Neural cell (in vitro differentiated cells): Measurements from ENCODE around the gene ROBO1. TPM values are rescaled to one million over a fixed set of nuclear protein-coding genes. Genes with fewer than 3 reads are reported as not detected.

Experiments used
- H2AFZ ChIP-seq: fragments of 200-600, 300-800 bp; sonication (generic), shearing (Covaris generic); 2 replicates; pipeline ENCODE4 v1.6.0; 2014; ENCODE audit warnings: low read depth, mild to moderate bottlenecking, antibody characterized with exemption, low read length, moderate library complexity
- H3F3A ChIP-seq: fragments of 200-600 bp; shearing (Covaris generic); 2 replicates; pipeline ENCODE4 v1.6.1; 2016; ENCODE audit warnings: mild to moderate bottlenecking, moderate library complexity, mixed read lengths, antibody characterized with exemption, low read length; ENCODE audit not compliant: insufficient read depth, poor library complexity, severe bottlenecking
- H3K27ac ChIP-seq: fragments of 200-600, 300-800 bp; sonication (generic), shearing (Covaris generic); 2 replicates; pipeline ENCODE4 v1.5.1; 2014; ENCODE audit warnings: mild to moderate bottlenecking, low read length, moderate library complexity
- H3K27me3 ChIP-seq: fragments of 300-800, 200-600 bp; sonication (generic), shearing (Covaris generic); 2 replicates; pipeline ENCODE4 v1.6.0; 2014; ENCODE audit warnings: mild to moderate bottlenecking, low read depth, low read length, moderate library complexity; ENCODE audit not compliant: insufficient read depth
- H3K36me3 ChIP-seq: fragments of 300-800, 200-600 bp; sonication (generic), shearing (Covaris generic); 2 replicates; pipeline ENCODE4 v1.5.1; 2014; ENCODE audit warnings: mild to moderate bottlenecking, antibody characterized with exemption, low read length, moderate library complexity; ENCODE audit not compliant: insufficient read depth
- H3K4me2 ChIP-seq: fragments of 300-800, 200-600 bp; sonication (generic), shearing (Covaris generic); 2 replicates; pipeline ENCODE4 v1.6.0; 2014; ENCODE audit warnings: mild to moderate bottlenecking, low read length
- H3K4me3 ChIP-seq: fragments of 300-800, 200-600 bp; sonication (generic), shearing (Covaris generic); 2 replicates; pipeline ENCODE4 v1.5.1; 2014; ENCODE audit warnings: mild to moderate bottlenecking, low read length, moderate library complexity
- H3K79me2 ChIP-seq: fragments of 200-600 bp; shearing (Covaris generic); replicated peaks from 2 replicates; pipeline ENCODE4 v1.6.0; 2014; ENCODE audit warnings: mild to moderate bottlenecking, low read length, moderate library complexity; ENCODE audit not compliant: insufficient read depth
- H3K9ac ChIP-seq: fragments of 300-800, 200-600 bp; sonication (generic), shearing (Covaris generic); 2 replicates; pipeline ENCODE4 v1.6.1; 2016; ENCODE audit warnings: mild to moderate bottlenecking, low read length, mixed read lengths
- H3K9me2 ChIP-seq: fragments of 200-600 bp; shearing (Covaris generic); 2 replicates; pipeline ENCODE4 v1.6.1; 2016; ENCODE audit warnings: mild to moderate bottlenecking, low read length, mixed read lengths; ENCODE audit not compliant: insufficient read depth
- H3K9me3 ChIP-seq: fragments of 200-600, 300-800 bp; sonication (generic), shearing (Covaris generic); 2 replicates; pipeline ENCODE4 v1.6.1; 2016; ENCODE audit warnings: mild to moderate bottlenecking, mixed run types, low read length, moderate library complexity, mixed read lengths
- H4K20me1 ChIP-seq: fragments of 200-600 bp; shearing (Covaris generic); 2 replicates; pipeline ENCODE4 v1.6.1; 2016; ENCODE audit warnings: mild to moderate bottlenecking, mixed run types; ENCODE audit not compliant: insufficient read depth
- EP300 ChIP-seq: fragments of 450-650 bp; conservative IDR thresholded peaks from 2 replicates; pipeline ENCODE4 v1.6.1; 2014; ENCODE audit warnings: antibody characterized with exemption, mild to moderate bottlenecking, moderate library complexity; ENCODE audit not compliant: poor library complexity, severe bottlenecking
- EZH2 ChIP-seq: fragments of 200-600, 300-800 bp; shearing (Covaris generic), sonication (generic); IDR thresholded peaks from 2 replicates; pipeline ENCODE4 v1.6.1; 2014; ENCODE audit warnings: antibody characterized with exemption, low read length, borderline replicate concordance, mild to moderate bottlenecking; ENCODE audit not compliant: insufficient read depth, poor library complexity, severe bottlenecking
- MXI1 ChIP-seq: fragments of 450-650 bp; conservative IDR thresholded peaks from 2 replicates; pipeline ENCODE4 v1.6.1; 2014; ENCODE audit warnings: antibody characterized with exemption, mild to moderate bottlenecking; ENCODE audit not compliant: poor library complexity, severe bottlenecking
- POLR2AphosphoS5 ChIP-seq: IDR thresholded peaks from 2 replicates; pipeline ENCODE4 v1.6.1; 2012
- RAD21 ChIP-seq: fragments of 450-650 bp; conservative IDR thresholded peaks from 2 replicates; pipeline ENCODE4 v1.6.1; 2014; ENCODE audit warnings: antibody characterized with exemption, mild to moderate bottlenecking, moderate library complexity
- SMC3 ChIP-seq: fragments of 450-650 bp; conservative IDR thresholded peaks from 2 replicates; pipeline ENCODE4 v1.6.1; 2014; ENCODE audit warnings: antibody characterized with exemption, mild to moderate bottlenecking, moderate library complexity; ENCODE audit not compliant: poor library complexity
- TAF1 ChIP-seq: IDR thresholded peaks from 2 replicates; pipeline ENCODE4 v1.6.1; 2012; ENCODE audit warnings: low read depth
- polyA plus RNA-seq: library from polyadenylated mRNA; depleted of rRNA; stranded (reverse); fragments of >200 nt; gene quantifications from 2 replicates; pipeline ENCODE4 v1.2.3, GENCODE V29; 2014
- TF ChIP-seq, protein P1 (sequence below): IDR thresholded peaks from 2 replicates; pipeline ENCODE4 v1.6.1; 2012; ENCODE audit warnings: borderline replicate concordance
- TF ChIP-seq, protein P2 (sequence below): fragments of 450-650 bp; IDR thresholded peaks from 2 replicates; pipeline ENCODE4 v1.5.1; 2014; ENCODE audit warnings: antibody characterized with exemption, mild to moderate bottlenecking, moderate library complexity; ENCODE audit not compliant: poor library complexity, severe bottlenecking

Gene ROBO1
- polyA plus RNA-seq, 1 donor from 2014 or later, result 183 TPM

DNA sequence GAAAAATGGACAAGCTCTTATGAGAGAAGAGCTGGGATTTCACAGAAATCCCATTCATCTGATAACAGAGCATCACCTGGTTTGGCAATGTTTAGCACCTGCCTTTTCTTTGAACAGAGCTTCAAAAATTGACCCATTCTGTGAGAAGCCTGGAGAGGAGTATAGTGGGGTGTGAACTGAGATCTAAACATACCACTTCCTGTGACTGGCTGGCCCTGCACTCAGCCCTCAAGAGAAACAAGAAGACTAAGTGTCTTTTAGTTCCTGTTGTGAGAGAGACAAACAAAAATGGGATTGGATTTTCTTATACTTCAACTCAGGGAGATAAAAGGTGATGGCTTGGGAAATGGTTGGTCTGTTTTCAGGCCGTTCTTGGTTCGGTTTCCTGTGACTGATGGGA is 1060.2 kb downstream of the ROBO1 start:
- H2AFZ ChIP-seq, result no peak overlapping the region
- no peaks in the 10 kb centered on the region for H4K20me1 ChIP-seq
- H3K79me2 ChIP-seq, result no peaks in the 10 kb centered on the region
- no peaks in the 10 kb centered on the region for H3K9me2 ChIP-seq
- no peaks in the 10 kb centered on the region for H3K36me3 ChIP-seq
- peak overlapping the region; percentile 48 for H3K27ac ChIP-seq
- TF ChIP-seq RAD21 (no peak), POLR2AphosphoS5 (no peak), MXI1 (no peak), EP300 (no peak), SMC3 (no peak), TAF1 (no peak), EZH2 (no peak)
- TF ChIP-seq, protein P1, sequence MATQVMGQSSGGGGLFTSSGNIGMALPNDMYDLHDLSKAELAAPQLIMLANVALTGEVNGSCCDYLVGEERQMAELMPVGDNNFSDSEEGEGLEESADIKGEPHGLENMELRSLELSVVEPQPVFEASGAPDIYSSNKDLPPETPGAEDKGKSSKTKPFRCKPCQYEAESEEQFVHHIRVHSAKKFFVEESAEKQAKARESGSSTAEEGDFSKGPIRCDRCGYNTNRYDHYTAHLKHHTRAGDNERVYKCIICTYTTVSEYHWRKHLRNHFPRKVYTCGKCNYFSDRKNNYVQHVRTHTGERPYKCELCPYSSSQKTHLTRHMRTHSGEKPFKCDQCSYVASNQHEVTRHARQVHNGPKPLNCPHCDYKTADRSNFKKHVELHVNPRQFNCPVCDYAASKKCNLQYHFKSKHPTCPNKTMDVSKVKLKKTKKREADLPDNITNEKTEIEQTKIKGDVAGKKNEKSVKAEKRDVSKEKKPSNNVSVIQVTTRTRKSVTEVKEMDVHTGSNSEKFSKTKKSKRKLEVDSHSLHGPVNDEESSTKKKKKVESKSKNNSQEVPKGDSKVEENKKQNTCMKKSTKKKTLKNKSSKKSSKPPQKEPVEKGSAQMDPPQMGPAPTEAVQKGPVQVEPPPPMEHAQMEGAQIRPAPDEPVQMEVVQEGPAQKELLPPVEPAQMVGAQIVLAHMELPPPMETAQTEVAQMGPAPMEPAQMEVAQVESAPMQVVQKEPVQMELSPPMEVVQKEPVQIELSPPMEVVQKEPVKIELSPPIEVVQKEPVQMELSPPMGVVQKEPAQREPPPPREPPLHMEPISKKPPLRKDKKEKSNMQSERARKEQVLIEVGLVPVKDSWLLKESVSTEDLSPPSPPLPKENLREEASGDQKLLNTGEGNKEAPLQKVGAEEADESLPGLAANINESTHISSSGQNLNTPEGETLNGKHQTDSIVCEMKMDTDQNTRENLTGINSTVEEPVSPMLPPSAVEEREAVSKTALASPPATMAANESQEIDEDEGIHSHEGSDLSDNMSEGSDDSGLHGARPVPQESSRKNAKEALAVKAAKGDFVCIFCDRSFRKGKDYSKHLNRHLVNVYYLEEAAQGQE, result no peak
- TF ChIP-seq, protein P2, sequence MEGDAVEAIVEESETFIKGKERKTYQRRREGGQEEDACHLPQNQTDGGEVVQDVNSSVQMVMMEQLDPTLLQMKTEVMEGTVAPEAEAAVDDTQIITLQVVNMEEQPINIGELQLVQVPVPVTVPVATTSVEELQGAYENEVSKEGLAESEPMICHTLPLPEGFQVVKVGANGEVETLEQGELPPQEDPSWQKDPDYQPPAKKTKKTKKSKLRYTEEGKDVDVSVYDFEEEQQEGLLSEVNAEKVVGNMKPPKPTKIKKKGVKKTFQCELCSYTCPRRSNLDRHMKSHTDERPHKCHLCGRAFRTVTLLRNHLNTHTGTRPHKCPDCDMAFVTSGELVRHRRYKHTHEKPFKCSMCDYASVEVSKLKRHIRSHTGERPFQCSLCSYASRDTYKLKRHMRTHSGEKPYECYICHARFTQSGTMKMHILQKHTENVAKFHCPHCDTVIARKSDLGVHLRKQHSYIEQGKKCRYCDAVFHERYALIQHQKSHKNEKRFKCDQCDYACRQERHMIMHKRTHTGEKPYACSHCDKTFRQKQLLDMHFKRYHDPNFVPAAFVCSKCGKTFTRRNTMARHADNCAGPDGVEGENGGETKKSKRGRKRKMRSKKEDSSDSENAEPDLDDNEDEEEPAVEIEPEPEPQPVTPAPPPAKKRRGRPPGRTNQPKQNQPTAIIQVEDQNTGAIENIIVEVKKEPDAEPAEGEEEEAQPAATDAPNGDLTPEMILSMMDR, result no peak
- no peaks in the 10 kb centered on the region for H3F3A ChIP-seq
- no peaks in the 10 kb centered on the region for H3K27me3 ChIP-seq
- H3K9ac ChIP-seq, result no peak overlapping the region
- no peak overlapping the region for H3K4me2 ChIP-seq
- no peaks in the 10 kb centered on the region for H3K9me3 ChIP-seq
- H3K4me3 ChIP-seq, result peak overlapping the region; percentile 1

DNA sequence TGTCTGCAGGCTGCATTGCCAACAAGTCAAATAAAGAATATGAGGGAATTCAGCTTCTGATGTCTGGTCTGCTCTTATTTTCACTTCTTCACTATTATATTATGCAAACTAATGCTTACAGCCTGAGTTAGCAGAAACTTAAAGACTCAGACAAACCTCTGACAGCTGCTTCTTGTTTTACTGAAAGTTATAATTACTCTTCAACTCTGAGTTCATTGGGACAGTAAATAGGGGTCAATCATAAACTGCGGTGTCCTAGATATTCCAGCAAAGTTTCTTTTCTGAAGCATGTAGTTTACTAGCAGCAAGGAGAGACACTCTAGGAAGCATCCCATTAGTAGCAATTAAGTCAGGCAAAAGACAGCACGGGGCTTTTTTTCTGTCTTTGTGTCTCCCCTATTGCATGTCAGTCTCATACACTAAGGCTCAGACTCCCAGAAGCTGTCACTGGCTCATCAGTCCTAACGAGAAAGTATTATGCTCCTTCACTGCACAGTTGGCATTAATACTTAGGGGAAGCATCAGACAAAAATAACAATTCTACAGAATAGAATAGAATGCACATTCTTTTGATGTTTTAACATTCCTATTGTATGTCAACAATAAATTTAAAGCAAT is 1060.8 kb downstream of the ROBO1 start:
- peak overlapping the region; percentile 21 for H3K4me2 ChIP-seq
- H3K27ac ChIP-seq, result peak overlapping the region; percentile 48

More for the DNA sequence above, 1060.8 kb downstream of the ROBO1 start:
- Histone ChIP-seq H4K20me1 (no peaks in the 10 kb centered on the region), H3K27me3 (no peaks in the 10 kb centered on the region), H3K9me2 (no peaks in the 10 kb centered on the region), H3F3A (no peaks in the 10 kb centered on the region), H3K36me3 (no peaks in the 10 kb centered on the region), H3K79me2 (no peaks in the 10 kb centered on the region), H3K4me3 (peak overlapping the region; percentile 1), H3K9ac (no peak overlapping the region), H3K9me3 (no peaks in the 10 kb centered on the region), H2AFZ (no peak overlapping the region)
- TF ChIP-seq POLR2AphosphoS5, result peak; percentile 9
- no peak for TF ChIP-seq EP300
